HT-29 (cell line): Measurements from ENCODE around the gene ACSS2. TPM values are rescaled to one million over a fixed set of nuclear protein-coding genes. Genes with fewer than 3 reads are reported as not detected.

ENCODE experiments used
- DNase-seq: peaks from one replicate; pipeline ENCODE4 v3.0.0-alpha.2; 2015; ENCODE audit warnings: low spot score
- total RNA-seq: library from RNA; depleted of rRNA; stranded (reverse); fragments of >200 nt; shearing (Covaris generic); gene quantifications from 2 replicates; pipeline ENCODE4 v1.2.3, GENCODE V29; 2014; rRNA removed

The ACSS2 gene
- 27.9 and 43.7 TPM in 2 replicates for total RNA-seq

GRCh38 chr20:34876406-34877282, at the start of gene ACSS2:
ACSS2 (plus strand) TSS chr20:34876612; CDS start chr20:34876646, 34 bp downstream.
- DNase-seq = peak; percentile 99

GRCh38 chr20:34829191-34829590, 47.2 kb upstream of the ACSS2 start:
- no peak for DNase-seq

- DNase-seq = no peak
Observed at GRCh38 chr20:34831936-34832335, 44.5 kb upstream of the ACSS2 start.

GRCh38 chr20:34834459-34834893, 41.9 kb upstream of the ACSS2 start:
- peak; percentile 68 for DNase-seq

- DNase-seq = no peak
Observed at GRCh38 chr20:34842143-34842542, 34.3 kb upstream of the ACSS2 start.

GRCh38 chr20:34843421-34843820, 33.0 kb upstream of the ACSS2 start:
- no peak for DNase-seq

GRCh38 chr20:34848597-34848996, 27.8 kb upstream of the ACSS2 start:
- no peak for DNase-seq

GRCh38 chr20:34849778-34850177, 26.6 kb upstream of the ACSS2 start:
- DNase-seq = no peak

- DNase-seq = no peak
Observed at GRCh38 chr20:34850969-34851368, 25.4 kb upstream of the ACSS2 start.

- no peak for DNase-seq
Observed at GRCh38 chr20:34852298-34852697, 24.1 kb upstream of the ACSS2 start.

- no peak for DNase-seq
Observed at GRCh38 chr20:34859367-34859766, 17.0 kb upstream of the ACSS2 start.

- DNase-seq = no peak
Observed at GRCh38 chr20:34859826-34860545, 16.4 kb upstream of the ACSS2 start.

GRCh38 chr20:34861386-34862084, 14.9 kb upstream of the ACSS2 start:
- DNase-seq = peak; percentile 88

- no peak for DNase-seq
Observed at GRCh38 chr20:34862724-34863123, 13.7 kb upstream of the ACSS2 start.

- DNase-seq = no peak
Observed at GRCh38 chr20:34863421-34863965, 12.9 kb upstream of the ACSS2 start.

- DNase-seq = no peak
Observed at GRCh38 chr20:34864216-34864615, 12.2 kb upstream of the ACSS2 start.

GRCh38 chr20:34871320-34871926, 5.0 kb upstream of the ACSS2 start:
- no peak for DNase-seq

- no peak for DNase-seq
Observed at GRCh38 chr20:34871966-34872621, 4.3 kb upstream of the ACSS2 start.

- DNase-seq = peak; percentile 72
Observed at GRCh38 chr20:34872622-34873224, 3.7 kb upstream of the ACSS2 start, which contains the start of gene GGT7. GGT7 (minus strand) TSS chr20:34872856; CDS start chr20:34872815, 41 bp downstream.

- DNase-seq = no peak
Observed at GRCh38 chr20:34873583-34874093, 2.8 kb upstream of the ACSS2 start.
